ENCODE results near the gene TNRC6A.
"Not testable (repeated sequence)": the region's sequence is repeated elsewhere in the genome, so short reads cannot be mapped to it uniquely, and the experiment has no call there.

The TNRC6A gene

GRCh38 chr16:24839347-24839972 lies 110.0 kb downstream of the TNRC6A start:
- Histone ChIP-seq H3K36me3 (ENCODE audit: insufficient read depth, low read depth, low read length) (no peaks in the 10 kb centered on the region), H3K27ac (ENCODE audit: low read length) (no peak overlapping the region), H3K4me1 (ENCODE audit: insufficient read depth, low read length) (no peaks in the 10 kb centered on the region), H3K9me3 (ENCODE audit: insufficient read depth, low read depth, low read length) (no peaks in the 10 kb centered on the region), H3K9ac (ENCODE audit: low read depth, low read length) (no peak overlapping the region), H3K4me3 (ENCODE audit: low read length) (no peak overlapping the region), H3K27me3 (ENCODE audit: insufficient read depth, low read length) (no peaks in the 10 kb centered on the region)

- Histone ChIP-seq H3K9me3 (ENCODE audit: insufficient read depth, low read depth, low read length) (no peaks in the 10 kb centered on the region), H3K4me3 (ENCODE audit: low read length) (no peak overlapping the region), H3K36me3 (ENCODE audit: insufficient read depth, low read depth, low read length) (no peaks in the 10 kb centered on the region), H3K27ac (ENCODE audit: low read length) (no peak overlapping the region), H3K27me3 (ENCODE audit: insufficient read depth, low read length) (no peaks in the 10 kb centered on the region), H3K4me1 (ENCODE audit: insufficient read depth, low read length) (no peaks in the 10 kb centered on the region), H3K9ac (ENCODE audit: low read depth, low read length) (no peak overlapping the region)
Measured at GRCh38 chr16:24841291-24841690, 111.8 kb downstream of the TNRC6A start.

- Histone ChIP-seq H3K36me3 (ENCODE audit: insufficient read depth, low read depth, low read length) (no peaks in the 10 kb centered on the region), H3K27ac (ENCODE audit: low read length) (no peak overlapping the region), H3K9ac (ENCODE audit: low read depth, low read length) (no peak overlapping the region), H3K4me1 (ENCODE audit: insufficient read depth, low read length) (no peaks in the 10 kb centered on the region), H3K27me3 (ENCODE audit: insufficient read depth, low read length) (no peaks in the 10 kb centered on the region), H3K4me3 (ENCODE audit: low read length) (no peak overlapping the region), H3K9me3 (ENCODE audit: insufficient read depth, low read depth, low read length) (no peaks in the 10 kb centered on the region)
Measured at GRCh38 chr16:24844101-24845030, 114.9 kb downstream of the TNRC6A start.

GRCh38 chr16:24845031-24845365 lies 115.5 kb downstream of the TNRC6A start:
- not testable (repeated sequence) for H3K9ac ChIP-seq (ENCODE audit: low read depth, low read length); H3K4me3 ChIP-seq (ENCODE audit: low read length); H3K27ac ChIP-seq (ENCODE audit: low read length); H3K36me3 ChIP-seq (ENCODE audit: insufficient read depth, low read depth, low read length); H3K9me3 ChIP-seq (ENCODE audit: insufficient read depth, low read depth, low read length); H3K27me3 ChIP-seq (ENCODE audit: insufficient read depth, low read length); H3K4me1 ChIP-seq (ENCODE audit: insufficient read depth, low read length)

- Histone ChIP-seq H3K4me3 (ENCODE audit: low read length) (no peak within 1 kb of the TSS), H3K9ac (ENCODE audit: low read depth, low read length) (no peak within 1 kb of the TSS), H3K27ac (ENCODE audit: low read length) (no peak within 1 kb of the TSS)
Measured at GRCh38 chr16:24845726-24846547, 116.5 kb downstream of the TNRC6A start, which contains the start of gene SLC5A11. Gene SLC5A11, plus strand, starts transcription at chr16:24845963. Its CDS starts 12,681 bp downstream, at chr16:24858644.

GRCh38 chr16:24846548-24847357 lies 117.3 kb downstream of the TNRC6A start:
- no peaks in the 10 kb centered on the region for H3K4me1 ChIP-seq (ENCODE audit: insufficient read depth, low read length)

More at GRCh38 chr16:24845726-24846547, 116.5 kb downstream of the TNRC6A start, which contains the start of gene SLC5A11:
- no peaks in the 10 kb centered on the region for H3K36me3 ChIP-seq (ENCODE audit: insufficient read depth, low read depth, low read length)
- H3K27me3 ChIP-seq (ENCODE audit: insufficient read depth, low read length) = no peaks in the 10 kb centered on the region
- H3K9me3 ChIP-seq (ENCODE audit: insufficient read depth, low read depth, low read length) = no peaks in the 10 kb centered on the region
- no peaks in the 10 kb centered on the region for H3K4me1 ChIP-seq (ENCODE audit: insufficient read depth, low read length)

GRCh38 chr16:24847358-24847664 lies 117.9 kb downstream of the TNRC6A start:
- no peak overlapping the region for H3K27ac ChIP-seq (ENCODE audit: low read length)
- H3K27me3 ChIP-seq (ENCODE audit: insufficient read depth, low read length) = no peaks in the 10 kb centered on the region
- H3K4me1 ChIP-seq (ENCODE audit: insufficient read depth, low read length) = no peaks in the 10 kb centered on the region
- H3K9ac ChIP-seq (ENCODE audit: low read depth, low read length) = no peak overlapping the region
- H3K36me3 ChIP-seq (ENCODE audit: insufficient read depth, low read depth, low read length) = no peaks in the 10 kb centered on the region
- no peaks in the 10 kb centered on the region for H3K9me3 ChIP-seq (ENCODE audit: insufficient read depth, low read depth, low read length)
- no peak overlapping the region for H3K4me3 ChIP-seq (ENCODE audit: low read length)

More at GRCh38 chr16:24846548-24847357, 117.3 kb downstream of the TNRC6A start:
- Histone ChIP-seq H3K9ac (ENCODE audit: low read depth, low read length) (no peak overlapping the region), H3K36me3 (ENCODE audit: insufficient read depth, low read depth, low read length) (no peaks in the 10 kb centered on the region), H3K4me3 (ENCODE audit: low read length) (no peak overlapping the region), H3K9me3 (ENCODE audit: insufficient read depth, low read depth, low read length) (no peaks in the 10 kb centered on the region), H3K27me3 (ENCODE audit: insufficient read depth, low read length) (no peaks in the 10 kb centered on the region), H3K27ac (ENCODE audit: low read length) (no peak overlapping the region)

GRCh38 chr16:24848065-24848464 lies 118.6 kb downstream of the TNRC6A start:
- Histone ChIP-seq H3K36me3 (ENCODE audit: insufficient read depth, low read depth, low read length) (no peaks in the 10 kb centered on the region), H3K4me1 (ENCODE audit: insufficient read depth, low read length) (no peaks in the 10 kb centered on the region), H3K27me3 (ENCODE audit: insufficient read depth, low read length) (no peaks in the 10 kb centered on the region), H3K27ac (ENCODE audit: low read length) (no peak overlapping the region), H3K9me3 (ENCODE audit: insufficient read depth, low read depth, low read length) (no peaks in the 10 kb centered on the region), H3K9ac (ENCODE audit: low read depth, low read length) (no peak overlapping the region), H3K4me3 (ENCODE audit: low read length) (no peak overlapping the region)

GRCh38 chr16:24849641-24850040 lies 120.2 kb downstream of the TNRC6A start:
- H3K36me3 ChIP-seq (ENCODE audit: insufficient read depth, low read depth, low read length) = no peaks in the 10 kb centered on the region
- no peaks in the 10 kb centered on the region for H3K27me3 ChIP-seq (ENCODE audit: insufficient read depth, low read length)
- H3K9me3 ChIP-seq (ENCODE audit: insufficient read depth, low read depth, low read length) = no peaks in the 10 kb centered on the region
- no peaks in the 10 kb centered on the region for H3K4me1 ChIP-seq (ENCODE audit: insufficient read depth, low read length)
- no peak overlapping the region for H3K9ac ChIP-seq (ENCODE audit: low read depth, low read length)
- H3K27ac ChIP-seq (ENCODE audit: low read length) = no peak overlapping the region
- no peak overlapping the region for H3K4me3 ChIP-seq (ENCODE audit: low read length)

- Histone ChIP-seq H3K27me3 (ENCODE audit: insufficient read depth, low read length) (no peaks in the 10 kb centered on the region), H3K9ac (ENCODE audit: low read depth, low read length) (no peak overlapping the region), H3K36me3 (ENCODE audit: insufficient read depth, low read depth, low read length) (no peaks in the 10 kb centered on the region), H3K4me3 (ENCODE audit: low read length) (no peak overlapping the region), H3K27ac (ENCODE audit: low read length) (no peak overlapping the region), H3K9me3 (ENCODE audit: insufficient read depth, low read depth, low read length) (no peaks in the 10 kb centered on the region), H3K4me1 (ENCODE audit: insufficient read depth, low read length) (no peaks in the 10 kb centered on the region)
Measured at GRCh38 chr16:24850289-24850938, 121.0 kb downstream of the TNRC6A start.

- no peaks in the 10 kb centered on the region for H3K9me3 ChIP-seq (ENCODE audit: insufficient read depth, low read depth, low read length)
- no peaks in the 10 kb centered on the region for H3K4me1 ChIP-seq (ENCODE audit: insufficient read depth, low read length)
- H3K36me3 ChIP-seq (ENCODE audit: insufficient read depth, low read depth, low read length) = no peaks in the 10 kb centered on the region
- no peak overlapping the region for H3K27ac ChIP-seq (ENCODE audit: low read length)
- H3K9ac ChIP-seq (ENCODE audit: low read depth, low read length) = no peak overlapping the region
- H3K4me3 ChIP-seq (ENCODE audit: low read length) = no peak overlapping the region
- H3K27me3 ChIP-seq (ENCODE audit: insufficient read depth, low read length) = no peaks in the 10 kb centered on the region
Measured at GRCh38 chr16:24851700-24852099, 122.2 kb downstream of the TNRC6A start.

Measured in iPS-20b (cell line).